Renal pelvis (tissue), 4 donors: ENCODE results near the gene CACNG3. TPM values are rescaled to one million over a fixed set of nuclear protein-coding genes. Genes with fewer than 3 reads are reported as not detected.
"Not testable (repeated sequence)": the region's sequence is repeated elsewhere in the genome, so short reads cannot be mapped to it uniquely, and the experiment has no call there.

Source experiments
- DNase-seq: peaks from one replicate; pipeline ENCODE4 v3.0.0-alpha.2; 2013
- polyA plus RNA-seq, 3 donors: library from polyadenylated mRNA; unstranded; fragments of 120-200 nt; gene quantifications; one replicate each; pipeline ENCODE4 v1.2.1, GENCODE V29; 2013; ENCODE audit not compliant: insufficient read length in 3 of 3

Gene CACNG3
- polyA plus RNA-seq, 3 donors: 0.03 TPM; not detected in 2

- DNase-seq: no peak
Observed at GRCh38 chr16:24275413-24275812, 19.3 kb downstream of the CACNG3 start.

- DNase-seq: no peak
Observed at GRCh38 chr16:24279982-24280515, 23.9 kb downstream of the CACNG3 start.

GRCh38 chr16:24281466-24281865 is 25.3 kb downstream of the CACNG3 start:
- DNase-seq: no peak

GRCh38 chr16:24282141-24282540 is 26.0 kb downstream of the CACNG3 start:
- DNase-seq: no peak

- DNase-seq: no peak
Observed at GRCh38 chr16:24286741-24287405, 30.7 kb downstream of the CACNG3 start.

GRCh38 chr16:24288516-24288915 is 32.4 kb downstream of the CACNG3 start:
- DNase-seq: no peak

GRCh38 chr16:24289166-24289700 is 33.1 kb downstream of the CACNG3 start:
- no peak for DNase-seq

GRCh38 chr16:24291932-24292331 is 35.8 kb downstream of the CACNG3 start:
- DNase-seq: no peak

GRCh38 chr16:24294131-24294530 is 38.0 kb downstream of the CACNG3 start:
- no peak for DNase-seq

GRCh38 chr16:24297375-24297774 is 41.2 kb downstream of the CACNG3 start:
- DNase-seq: no peak

GRCh38 chr16:24298548-24299167 is 42.5 kb downstream of the CACNG3 start:
- DNase-seq: no peak

- not testable (repeated sequence) for DNase-seq
Observed at GRCh38 chr16:24300750-24301149, 44.6 kb downstream of the CACNG3 start.

- no peak for DNase-seq
Observed at GRCh38 chr16:24302636-24303035, 46.5 kb downstream of the CACNG3 start.

- no peak for DNase-seq
Observed at GRCh38 chr16:24308200-24308599, 52.1 kb downstream of the CACNG3 start.

- DNase-seq: no peak
Observed at GRCh38 chr16:24309258-24310142, 53.4 kb downstream of the CACNG3 start.

GRCh38 chr16:24315343-24315742 is 59.2 kb downstream of the CACNG3 start:
- no peak for DNase-seq

GRCh38 chr16:24318680-24319079 is 62.5 kb downstream of the CACNG3 start:
- no peak for DNase-seq

- no peak for DNase-seq
Observed at GRCh38 chr16:24319126-24319814, 63.1 kb downstream of the CACNG3 start.

GRCh38 chr16:24322106-24322505 is 66.0 kb downstream of the CACNG3 start:
- DNase-seq: no peak

- no peak for DNase-seq
Observed at GRCh38 chr16:24324421-24324820, 68.3 kb downstream of the CACNG3 start.

GRCh38 chr16:24328835-24329452 is 72.8 kb downstream of the CACNG3 start:
- no peak for DNase-seq
